NCI-H82 (cell line): ENCODE results near the gene ENOX1.

Source experiments
- DNase-seq: peaks from one replicate; lab custom pipeline; 2025; lab: John Stamatoyannopoulos, UW

The ENOX1 gene

GRCh38 chr13:43251961-43252360, 534.8 kb downstream of the ENOX1 start:
- DNase-seq = no peak

GRCh38 chr13:43246382-43246781, 540.4 kb downstream of the ENOX1 start:
- no peak for DNase-seq

DNA sequence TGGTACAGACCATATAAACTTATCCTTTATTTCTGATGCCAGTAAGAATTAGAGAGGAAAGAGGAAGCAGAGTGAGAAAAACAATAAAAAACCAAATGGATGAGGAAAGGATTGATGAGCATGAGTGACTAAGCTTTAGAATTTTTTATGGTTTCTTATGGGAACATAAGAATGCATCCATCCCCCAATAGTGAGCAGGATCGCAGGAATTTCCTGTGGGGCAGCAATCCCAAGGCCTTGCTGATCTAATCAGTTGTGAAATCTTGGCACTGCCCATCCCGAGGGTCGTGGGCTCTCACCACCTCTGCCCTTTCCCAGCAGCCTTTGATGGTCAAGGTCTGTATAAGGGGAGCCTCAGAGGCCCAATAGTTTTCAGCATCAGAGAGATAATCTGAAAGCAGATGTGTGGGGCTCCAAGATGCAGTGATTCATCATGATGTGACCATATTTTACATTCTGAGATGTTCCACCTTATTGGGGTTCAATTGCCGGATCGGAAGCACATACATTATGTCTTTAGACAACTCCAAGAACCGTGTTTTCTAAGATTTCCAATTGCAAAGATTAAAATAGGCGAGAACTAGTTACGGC, 541.3 kb downstream of the ENOX1 start:
- DNase-seq = no peak

DNA sequence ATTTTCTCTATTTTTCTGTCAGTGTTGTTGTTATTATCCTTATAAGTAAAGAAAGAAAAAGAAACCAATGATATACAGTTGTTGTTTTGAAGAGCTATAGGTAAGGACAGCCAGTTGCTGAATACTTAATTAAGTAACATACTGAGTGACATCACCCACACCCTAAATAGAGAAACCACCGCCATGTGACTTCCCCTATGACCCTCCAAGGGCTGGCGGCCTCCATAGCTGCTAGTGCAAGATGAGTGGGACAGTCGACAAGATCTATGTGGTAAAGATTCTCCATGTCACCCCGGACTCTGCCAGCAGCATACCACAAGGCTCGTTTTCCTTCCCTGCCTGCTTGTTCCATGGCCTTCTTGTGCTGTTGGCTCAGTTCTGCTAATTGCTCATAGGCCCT, 542.3 kb downstream of the ENOX1 start:
- no peak for DNase-seq

- no peak for DNase-seq
Measured at GRCh38 chr13:43243711-43244110, 543.1 kb downstream of the ENOX1 start.

DNA sequence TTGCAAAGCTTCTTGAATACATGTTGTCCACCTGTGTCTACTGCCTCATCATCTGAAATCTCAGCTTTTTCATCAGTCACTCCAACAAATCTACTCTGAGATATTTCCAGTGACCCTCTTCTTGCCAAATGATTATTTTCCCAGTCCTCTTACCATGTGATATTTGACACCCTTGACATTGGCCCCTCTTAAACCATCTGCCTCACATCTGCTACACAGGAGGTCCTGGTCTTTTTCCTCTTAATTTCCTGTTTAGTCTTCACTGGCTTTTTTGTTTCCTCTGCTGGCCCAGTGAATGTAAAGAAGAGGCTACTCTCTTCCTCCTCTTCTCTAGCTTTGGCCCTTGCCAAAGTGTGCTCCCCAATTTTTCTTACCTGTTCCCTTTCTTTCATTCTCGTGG, 544.7 kb downstream of the ENOX1 start:
- DNase-seq = peak; percentile 57

- no peak for DNase-seq
Measured at GRCh38 chr13:43240278-43240677, 546.5 kb downstream of the ENOX1 start.

- DNase-seq = peak; percentile 37
Measured at GRCh38 chr13:43239275-43239840, 547.4 kb downstream of the ENOX1 start.

DNA sequence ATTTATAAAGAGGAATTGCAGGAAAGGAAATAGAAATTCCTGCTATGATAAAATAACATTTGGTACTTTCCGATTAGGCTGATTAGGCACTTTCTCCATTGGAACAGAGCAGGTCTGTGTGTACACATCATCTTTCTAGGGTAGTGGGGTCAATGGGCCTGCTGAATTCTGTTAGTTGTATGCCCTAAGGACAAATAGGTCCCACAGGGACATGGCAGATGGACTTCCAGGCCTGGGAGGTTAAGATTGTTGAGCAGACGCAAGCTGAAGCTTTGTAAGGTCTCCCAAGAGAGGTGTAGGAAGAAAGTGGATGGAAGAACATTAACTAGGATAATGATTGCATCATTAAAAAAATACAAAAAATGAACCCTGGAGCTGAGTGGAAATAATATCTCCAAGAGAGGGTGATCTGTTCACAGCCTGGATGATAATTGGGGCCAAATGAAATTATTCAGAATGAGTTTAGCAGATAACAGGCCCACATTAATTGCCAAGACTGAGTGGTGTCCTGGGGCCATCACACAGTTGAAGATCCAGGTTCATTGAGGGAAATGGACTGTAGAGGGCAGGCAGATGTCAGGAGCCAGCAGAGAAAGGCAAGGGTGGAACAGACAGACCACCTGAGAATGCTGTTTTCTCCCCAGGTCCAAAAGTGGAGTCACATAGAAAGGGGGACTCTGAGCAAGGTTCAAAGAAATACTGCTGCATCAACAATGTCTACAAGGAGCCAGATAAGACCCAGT, 548.3 kb downstream of the ENOX1 start:
- no peak for DNase-seq

DNA sequence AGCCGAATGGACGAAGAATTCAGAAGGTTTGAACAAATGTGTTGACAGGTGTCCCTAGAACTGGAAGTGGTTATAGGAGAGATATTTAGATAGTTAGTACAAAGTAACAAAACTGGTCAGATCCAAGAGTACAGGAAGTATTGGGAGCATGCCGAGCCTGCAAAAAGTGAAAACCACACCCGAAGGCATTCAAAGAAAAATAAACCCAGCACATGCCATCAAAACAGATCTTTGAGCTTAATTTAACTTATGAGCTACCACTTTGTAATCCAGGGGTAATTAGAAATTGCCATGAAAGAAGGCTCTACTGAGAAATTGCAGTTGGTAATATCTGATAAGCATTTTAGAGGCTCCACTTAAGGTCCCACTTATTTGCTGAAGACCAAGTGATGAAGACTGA, 549.2 kb downstream of the ENOX1 start:
- DNase-seq = no peak

GRCh38 chr13:43235028-43235427, 551.7 kb downstream of the ENOX1 start:
- DNase-seq = no peak

DNA sequence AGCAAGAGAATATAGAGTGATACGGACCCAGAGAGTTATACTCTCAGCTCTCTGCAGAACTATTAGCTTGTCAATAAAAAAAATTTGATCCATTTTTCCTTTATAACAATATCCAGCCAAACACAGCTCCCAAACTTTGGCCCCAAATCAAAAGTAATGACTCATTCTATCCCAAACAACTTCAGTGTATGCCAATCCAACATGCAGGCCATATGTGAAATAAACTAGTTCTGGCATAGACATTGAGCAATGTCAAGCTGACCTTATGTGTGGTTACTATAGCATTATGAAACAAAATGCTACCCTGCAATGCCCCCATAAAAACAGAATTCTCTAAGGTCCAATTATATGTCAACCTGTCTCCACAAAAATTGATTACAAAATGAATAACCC, 553.9 kb downstream of the ENOX1 start:
- no peak for DNase-seq

- no peak for DNase-seq
Measured at GRCh38 chr13:43232144-43232872, 554.5 kb downstream of the ENOX1 start.

- DNase-seq = no peak
Measured at GRCh38 chr13:43230989-43231388, 555.8 kb downstream of the ENOX1 start.

GRCh38 chr13:43229506-43229905, 557.3 kb downstream of the ENOX1 start:
- no peak for DNase-seq

DNA sequence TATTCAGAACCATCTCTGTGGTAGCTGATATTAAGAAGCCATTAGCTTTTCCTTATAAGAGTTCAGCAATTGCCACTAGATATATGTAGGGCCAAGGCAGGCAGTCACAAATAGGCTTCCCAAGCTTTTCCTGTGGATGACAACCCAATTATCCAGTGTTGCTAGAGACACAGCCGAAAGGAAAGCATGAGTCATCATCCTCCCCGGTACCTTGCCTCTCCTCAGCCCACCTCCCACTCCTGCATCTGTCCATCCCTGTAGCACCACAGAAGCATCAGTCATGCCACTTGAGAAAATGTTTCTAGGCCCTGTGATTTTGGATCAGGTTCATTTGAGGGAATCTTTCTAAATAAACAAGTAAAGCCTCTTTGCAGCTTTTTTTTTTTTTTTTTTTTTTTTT, 559.1 kb downstream of the ENOX1 start:
- peak; percentile 32 for DNase-seq

DNA sequence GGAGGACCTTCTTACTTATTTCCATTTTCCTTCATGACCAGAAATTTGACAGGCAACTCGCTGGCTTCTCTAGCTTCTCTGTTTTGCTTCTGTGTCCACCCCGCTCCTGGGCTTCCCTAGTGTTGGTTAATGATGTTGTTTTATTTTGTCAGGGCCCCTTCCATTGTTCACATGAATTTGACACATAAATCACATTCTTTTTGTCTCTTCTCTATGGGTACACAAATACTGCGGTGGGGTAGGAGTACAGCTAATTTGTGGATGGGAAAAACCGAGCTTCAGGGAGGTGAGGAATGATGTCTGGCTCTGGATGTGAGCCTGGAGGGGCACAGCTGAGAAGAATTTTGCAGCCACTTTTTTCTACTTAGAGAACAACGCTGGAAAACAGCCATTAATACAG, 563.6 kb downstream of the ENOX1 start:
- DNase-seq = no peak

GRCh38 chr13:43222086-43222485, 564.7 kb downstream of the ENOX1 start:
- DNase-seq = no peak

GRCh38 chr13:43221611-43222010, 565.2 kb downstream of the ENOX1 start:
- DNase-seq = no peak

DNA sequence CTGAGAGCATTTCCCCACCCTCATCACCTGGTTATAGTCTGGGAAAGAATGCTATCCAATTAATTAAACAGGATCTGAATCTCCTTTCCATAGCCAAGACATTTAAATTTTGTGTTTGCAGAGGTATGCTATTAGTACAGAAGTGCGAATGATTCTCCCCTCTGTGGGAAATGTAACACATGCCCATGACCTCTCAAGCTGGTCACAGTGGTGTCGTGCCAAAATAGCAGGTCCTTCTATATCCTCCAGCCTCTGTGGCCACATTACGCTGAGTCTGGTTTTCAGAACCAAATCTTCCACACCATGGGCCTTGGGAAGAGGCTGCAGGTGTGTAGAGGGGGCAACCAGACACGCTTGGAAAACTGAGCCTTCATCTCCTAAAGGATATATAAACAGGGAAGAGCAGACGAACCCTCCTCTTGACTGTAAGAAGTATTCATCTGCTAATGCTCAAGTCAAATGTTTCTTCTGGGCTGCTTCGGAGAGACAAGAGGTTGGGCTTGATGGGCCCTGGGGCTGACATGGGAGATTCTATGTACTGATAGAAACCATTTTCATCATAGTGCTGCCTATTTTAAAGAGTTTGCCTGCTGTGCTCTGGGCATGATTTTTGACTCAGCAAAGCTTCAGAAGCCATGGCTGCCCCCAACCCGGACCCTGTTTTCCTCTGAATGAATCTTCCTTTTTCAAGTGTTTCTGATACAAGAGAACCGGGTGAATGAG, 565.7 kb downstream of the ENOX1 start:
- DNase-seq = no peak

DNA sequence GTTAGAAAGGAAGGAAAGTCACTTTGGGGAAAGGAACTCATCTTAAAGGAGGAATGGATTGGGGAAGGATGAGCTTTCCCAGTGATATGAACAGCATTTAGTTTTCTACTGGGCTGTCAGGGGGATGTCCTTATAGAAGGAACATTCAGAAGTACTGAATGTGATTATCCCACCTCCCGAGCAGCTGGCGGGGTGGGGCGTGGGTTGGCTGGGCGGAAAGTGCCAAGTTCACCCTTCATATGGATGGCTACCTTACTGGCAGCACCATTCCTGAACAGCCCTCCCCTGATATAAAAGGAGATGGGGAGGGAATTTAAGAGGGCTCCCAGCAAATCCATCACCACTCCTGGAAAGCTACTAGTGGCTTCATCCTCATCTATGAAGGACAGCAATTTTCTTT, 572.6 kb downstream of the ENOX1 start:
- DNase-seq = no peak

DNA sequence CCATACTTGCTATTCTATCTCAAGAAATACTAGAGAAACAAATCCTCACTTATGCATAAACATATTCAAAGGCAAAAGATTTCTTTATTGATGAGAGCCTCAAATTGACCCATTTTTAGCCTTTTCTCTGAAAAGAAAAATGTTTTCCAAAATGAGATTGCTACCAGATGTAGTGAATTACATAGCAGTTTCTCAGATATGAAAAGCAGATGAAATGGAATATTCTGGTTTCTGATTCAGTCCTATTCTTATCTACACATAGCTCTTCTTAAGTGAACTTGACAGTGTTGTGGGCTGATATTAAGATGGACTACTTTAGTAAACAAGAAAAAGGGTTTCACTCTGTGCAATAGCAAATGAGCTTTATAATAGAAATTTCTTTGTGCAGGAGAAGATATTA, 579.9 kb downstream of the ENOX1 start:
- DNase-seq = no peak
